A549 (cell line): ENCODE measurements around the gene CASP4. TPM values are rescaled to one million over a fixed set of nuclear protein-coding genes. Genes with fewer than 3 reads are reported as not detected.

Experiments
- ATAC-seq, 2 experiments: fragments of 200-7000 bp in 1 of 2; fragments of >200 bp in 1 of 2; cut with Nextera tagmentation in 1 of 2; cut with Tn5 transposase in 1 of 2; 3 replicates each; pipeline versions ENCODE4 v1.8.0 to v1.9.1; 2018 to 2020; ENCODE audit warnings: mild to moderate bottlenecking in 1 of 2, moderate library complexity in 1 of 2
- CTCF ChIA-PET: fragments of 300-600 bp; sonication (Branson Sonifier 250); formaldehyde crosslinking; extraction: SDS; loops from one replicate; lab custom pipeline; 2021; ENCODE audit warnings: antibody characterized with exemption, inconsistent platforms; lab: Yijun Ruan, JAX
- POLR2A ChIA-PET: fragments of 350-600 bp; formaldehyde crosslinking; extraction: SDS; loops from one replicate; lab custom pipeline; 2021; ENCODE audit warnings: antibody characterized with exemption, inconsistent platforms; lab: Yijun Ruan, JAX
- DNase-seq, 2 experiments: peaks; one replicate each; pipeline versions ENCODE4 v3.0.0 to v3.0.0-alpha.2; 2011 to 2016; ENCODE audit warnings: low read depth in 1 of 2, low spot score in 1 of 2
- FAIRE-seq: peaks from 2 replicates; lab custom pipeline; 2011; peaks lifted over from hg19 to GRCh38; lab: Jason Lieb, UNC
- H3K27ac ChIP-seq, 2 experiments: fragments of >200 bp; sonication (Bioruptor Twin); formaldehyde crosslinking; 3 replicates each; pipeline ENCODE4 v1.5.1; 2016 to 2017
- H3K4me1 ChIP-seq: fragments of >200 bp; sonication (Bioruptor Twin); formaldehyde crosslinking; 3 replicates; pipeline ENCODE4 v1.6.1; 2016
- H3K4me2 ChIP-seq: fragments of >200 bp; sonication (Bioruptor Twin); formaldehyde crosslinking; 3 replicates; pipeline ENCODE4 v1.6.1; 2016
- H3K4me3 ChIP-seq: fragments of >200 bp; sonication (Bioruptor Twin); formaldehyde crosslinking; 3 replicates; pipeline ENCODE4 v1.5.1; 2016
- H3K9me3 ChIP-seq: fragments of >200 bp; sonication (Bioruptor Twin); formaldehyde crosslinking; 3 replicates; pipeline ENCODE4 v1.6.1; 2016
- CBX2 ChIP-seq: fragments of 200-600 bp; sonication (generic); IDR thresholded peaks from 2 replicates; pipeline ENCODE4 v1.6.1; 2016; ENCODE audit warnings: low read depth, mild to moderate bottlenecking, borderline replicate concordance
- CEBPB ChIP-seq, 2 experiments: fragments of >200 bp in 1 of 2; sonication (Bioruptor Twin) in 1 of 2; formaldehyde crosslinking in 1 of 2; IDR thresholded peaks; 2 replicates each; pipeline ENCODE4 v1.6.1; 2012 to 2016
- EHF ChIP-seq: fragments of 250-450 bp; sonication (Bioruptor Pico); IDR thresholded peaks from 2 replicates; pipeline ENCODE4 v1.5.0; 2020; ENCODE audit warnings: mild to moderate bottlenecking
- EP300 ChIP-seq, 2 experiments: fragments of >200 bp; sonication (Bioruptor Twin); formaldehyde crosslinking; IDR thresholded peaks; 2 replicates in 1 of 2; 3 replicates in 1 of 2; pipeline ENCODE4 v1.6.1; 2016 to 2017
- FOSB ChIP-seq: fragments of 250-450 bp; sonication (Bioruptor Pico); IDR thresholded peaks from 2 replicates; pipeline ENCODE4 v1.5.0; 2020; ENCODE audit warnings: mild to moderate bottlenecking, moderate library complexity
- GATA3 ChIP-seq: IDR thresholded peaks from 2 replicates; pipeline ENCODE4 v1.6.1; 2012; ENCODE audit warnings: borderline replicate concordance
- HMGXB4 ChIP-seq: fragments of 250-450 bp; sonication (Bioruptor Pico); IDR thresholded peaks from 2 replicates; pipeline ENCODE4 v1.5.0; 2021; ENCODE audit warnings: mild to moderate bottlenecking, moderate library complexity, borderline replicate concordance
- HOXA7 ChIP-seq: fragments of 250-450 bp; sonication (Bioruptor Pico); IDR thresholded peaks from 2 replicates; pipeline ENCODE4 v1.5.0; 2020; ENCODE audit warnings: mild to moderate bottlenecking, moderate library complexity
- JUN ChIP-seq, 2 experiments: fragments of >200 bp; sonication (Bioruptor Twin); formaldehyde crosslinking; IDR thresholded peaks; 2 replicates in 1 of 2; 3 replicates in 1 of 2; pipeline ENCODE4 v1.6.1; 2016 to 2017
- JUNB ChIP-seq: fragments of >200 bp; sonication (Bioruptor Twin); formaldehyde crosslinking; IDR thresholded peaks from 2 replicates; pipeline ENCODE4 v1.6.1; 2016
- MAX ChIP-seq: IDR thresholded peaks from 2 replicates; pipeline ENCODE4 v1.6.1; 2012
- NPAS2 ChIP-seq: fragments of 250-450 bp; sonication (Bioruptor Pico); IDR thresholded peaks from 2 replicates; pipeline ENCODE4 v1.8.0; 2022; ENCODE audit warnings: mild to moderate bottlenecking, moderate library complexity, borderline replicate concordance
- NR3C1 ChIP-seq: fragments of >200 bp; sonication (Bioruptor Twin); formaldehyde crosslinking; IDR thresholded peaks from 3 replicates; pipeline ENCODE4 v1.6.1; 2017
- PHF8 ChIP-seq: fragments of 200-600 bp; sonication (generic); IDR thresholded peaks from 2 replicates; pipeline ENCODE4 v1.6.1; 2016; ENCODE audit warnings: low read depth, mild to moderate bottlenecking, antibody characterized with exemption, moderate library complexity, borderline replicate concordance
- POLR2A ChIP-seq: IDR thresholded peaks from 2 replicates; pipeline ENCODE4 v1.6.1; 2012; ENCODE audit warnings: mild to moderate bottlenecking, low read length
- POLR2AphosphoS2 ChIP-seq: conservative IDR thresholded peaks from 2 replicates; pipeline ENCODE4 v1.6.1; 2012; ENCODE audit warnings: low read length, improper control_type of control experiment, inconsistent platforms
- RARB ChIP-seq: fragments of 250-450 bp; sonication (Bioruptor Pico); IDR thresholded peaks from 2 replicates; pipeline ENCODE4 v1.8.0; 2021; ENCODE audit warnings: mild to moderate bottlenecking, moderate library complexity
- RCOR1 ChIP-seq: fragments of 150-350 bp; IDR thresholded peaks from 2 replicates; pipeline ENCODE4 v1.6.1; 2014; ENCODE audit warnings: antibody characterized with exemption, low read length, low read depth
- RFX5 ChIP-seq: fragments of 450-650 bp; IDR thresholded peaks from 2 replicates; pipeline ENCODE4 v1.7.1; 2014; ENCODE audit warnings: antibody characterized with exemption, mild to moderate bottlenecking, moderate library complexity
- RNF2 ChIP-seq: fragments of 200-600 bp; sonication (generic); IDR thresholded peaks from 2 replicates; pipeline ENCODE4 v1.6.1; 2016; ENCODE audit warnings: low read depth, mild to moderate bottlenecking, antibody characterized with exemption, moderate library complexity, borderline replicate concordance
- SREBF2 ChIP-seq: fragments of 450-650 bp; IDR thresholded peaks from 2 replicates; pipeline ENCODE4 v1.6.1; 2014; ENCODE audit warnings: mild to moderate bottlenecking, moderate library complexity
- TFCP2L1 ChIP-seq: fragments of 250-450 bp; sonication (Bioruptor Pico); IDR thresholded peaks from 2 replicates; pipeline ENCODE4 v1.5.0; 2021; ENCODE audit warnings: mild to moderate bottlenecking
- USF2 ChIP-seq: fragments of 450-650 bp; IDR thresholded peaks from 2 replicates; pipeline ENCODE4 v1.6.1; 2014; ENCODE audit warnings: antibody characterized with exemption
- ZFP36 ChIP-seq: fragments of 450-650 bp; IDR thresholded peaks from 2 replicates; pipeline ENCODE4 v1.6.1; 2014; ENCODE audit warnings: borderline replicate concordance; ENCODE audit not compliant: partially characterized antibody
- ZNF302 ChIP-seq: fragments of 250-450 bp; sonication (Bioruptor Pico); IDR thresholded peaks from 2 replicates; pipeline ENCODE4 v1.9.0; 2021; ENCODE audit warnings: inconsistent platforms, mild to moderate bottlenecking, moderate library complexity
- ZSCAN20 ChIP-seq: fragments of 250-450 bp; sonication (Bioruptor Pico); IDR thresholded peaks from 2 replicates; pipeline ENCODE4 v1.8.0; 2022; ENCODE audit warnings: mild to moderate bottlenecking, moderate library complexity
- whole genome bisulfite sequencing: methylation state at CpG from one replicate; pipeline ENCODE4 v1.1.6; 2017; ENCODE audit errors: missing lambda C conversion rate; 5-methylcytosine and 5-hydroxymethylcytosine counted together
- polyA plus RNA-seq, 4 experiments: library from polyadenylated mRNA; depleted of rRNA in 3 of 4; stranded (reverse); fragments of >200 nt; fragmentation: RNase III in 1 of 4; extraction: RNeasy Plus Mini Kit Qiagen cat#74134 plus additional on column Dnase treatment in 1 of 4; gene quantifications; 2 replicates in 3 of 4; 3 replicates in 1 of 4; pipeline ENCODE4 v1.2.3, GENCODE V29; 2011 to 2017
- TF ChIP-seq, protein P1 (sequence below): IDR thresholded peaks from 2 replicates; pipeline ENCODE4 v1.6.1; 2012
- TF ChIP-seq, protein P2 (sequence below): fragments of 150-350 bp; IDR thresholded peaks from 2 replicates; pipeline ENCODE4 v1.6.1; 2014; ENCODE audit warnings: low read depth, mild to moderate bottlenecking, low read length

Gene CASP4
- polyA plus RNA-seq, 2 of the 4 experiments (the other 2 are of a cell fraction): 5.5 to 9.7 TPM

- H3K4me1 ChIP-seq: no peaks in the 10 kb centered on the region
- no peak for ATAC-seq
- FAIRE-seq: no peak
- H3K4me3 ChIP-seq: no peak overlapping the region
- TF ChIP-seq EHF (no peak), RFX5 (no peak), ZFP36 (no peak), JUNB (no peak), POLR2A (no peak), CBX2 (no peak), FOSB (CRISPR knock-in tag) (no peak), NR3C1 (no peak), ZNF302 (CRISPR knock-in tag) (no peak), POLR2AphosphoS2 (no peak), SREBF2 (no peak), MAX (no peak), TFCP2L1 (CRISPR knock-in tag) (no peak)
- TF ChIP-seq, protein P1, sequence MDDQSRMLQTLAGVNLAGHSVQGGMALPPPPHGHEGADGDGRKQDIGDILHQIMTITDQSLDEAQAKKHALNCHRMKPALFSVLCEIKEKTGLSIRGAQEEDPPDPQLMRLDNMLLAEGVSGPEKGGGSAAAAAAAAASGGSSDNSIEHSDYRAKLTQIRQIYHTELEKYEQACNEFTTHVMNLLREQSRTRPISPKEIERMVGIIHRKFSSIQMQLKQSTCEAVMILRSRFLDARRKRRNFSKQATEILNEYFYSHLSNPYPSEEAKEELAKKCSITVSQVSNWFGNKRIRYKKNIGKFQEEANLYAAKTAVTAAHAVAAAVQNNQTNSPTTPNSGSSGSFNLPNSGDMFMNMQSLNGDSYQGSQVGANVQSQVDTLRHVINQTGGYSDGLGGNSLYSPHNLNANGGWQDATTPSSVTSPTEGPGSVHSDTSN: no peak
- 35% methylated on average over 4 of the region's 4 CpGs for WGBS
- H3K27ac ChIP-seq: no peak overlapping the region
- no peak overlapping the region for H3K4me2 ChIP-seq
- peak in 1 of 2 experiments; percentile 2 for DNase-seq
- ChIA-PET CTCF (no interaction called here), POLR2A (no interaction called here)
- no peaks in the 10 kb centered on the region for H3K9me3 ChIP-seq
Observed at GRCh38 chr11:104905271-104905670, 63.1 kb downstream of the CASP4 start.

DNA sequence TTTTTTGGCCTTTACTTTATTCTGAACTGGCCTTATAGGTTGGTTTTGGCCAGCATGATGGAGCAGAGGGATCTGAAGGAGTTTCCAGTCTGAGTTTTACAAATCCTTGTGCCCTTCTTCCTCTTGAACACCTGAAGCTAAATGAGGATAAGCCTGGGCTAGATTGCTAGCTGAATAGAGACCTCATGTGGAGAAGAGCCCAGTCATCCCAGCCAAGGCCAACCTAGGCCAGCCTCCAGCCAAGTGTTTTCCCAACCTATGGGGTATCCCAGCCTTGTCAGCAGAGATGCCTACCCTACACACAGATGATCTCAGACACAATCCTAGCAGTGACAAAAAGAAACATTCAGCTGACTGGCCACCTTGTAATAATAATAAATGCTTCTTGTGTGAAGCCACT lies 69.1 kb downstream of the CASP4 start:
- no peaks in the 10 kb centered on the region for H3K4me1 ChIP-seq
- FAIRE-seq: no peak

GRCh38 chr11:104898685-104899013 lies 69.7 kb downstream of the CASP4 start:
- H3K9me3 ChIP-seq: no peaks in the 10 kb centered on the region
- no peaks in the 10 kb centered on the region for H3K4me1 ChIP-seq
- H3K27ac ChIP-seq: no peak overlapping the region
- H3K4me2 ChIP-seq: no peak overlapping the region
- ATAC-seq: no peak
- no peak overlapping the region for H3K4me3 ChIP-seq
- no peak for DNase-seq
- 54% methylated on average over 1 of the region's 1 CpG for WGBS
- POLR2A ChIA-PET: no interaction called here
- CTCF ChIA-PET: no interaction called here
- FAIRE-seq: no peak
- TF ChIP-seq USF2 (no peak), GATA3 (no peak), ZNF302 (CRISPR knock-in tag) (no peak), RARB (CRISPR knock-in tag) (no peak), RCOR1 (no peak), PHF8 (no peak), RNF2 (no peak), NPAS2 (CRISPR knock-in tag) (no peak), CEBPB (IDR thresholded peaks at IDR 0.05) (no peak), ZSCAN20 (CRISPR knock-in tag) (no peak), JUN (IDR thresholded peaks at IDR 0.05) (no peak), EP300 (IDR thresholded peaks at IDR 0.05) (no peak)
- TF ChIP-seq, protein P1: no peak
- TF ChIP-seq, protein P2, sequence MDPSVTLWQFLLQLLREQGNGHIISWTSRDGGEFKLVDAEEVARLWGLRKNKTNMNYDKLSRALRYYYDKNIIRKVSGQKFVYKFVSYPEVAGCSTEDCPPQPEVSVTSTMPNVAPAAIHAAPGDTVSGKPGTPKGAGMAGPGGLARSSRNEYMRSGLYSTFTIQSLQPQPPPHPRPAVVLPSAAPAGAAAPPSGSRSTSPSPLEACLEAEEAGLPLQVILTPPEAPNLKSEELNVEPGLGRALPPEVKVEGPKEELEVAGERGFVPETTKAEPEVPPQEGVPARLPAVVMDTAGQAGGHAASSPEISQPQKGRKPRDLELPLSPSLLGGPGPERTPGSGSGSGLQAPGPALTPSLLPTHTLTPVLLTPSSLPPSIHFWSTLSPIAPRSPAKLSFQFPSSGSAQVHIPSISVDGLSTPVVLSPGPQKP: no peak

More for the DNA sequence above, 69.1 kb downstream of the CASP4 start:
- no peak overlapping the region for H3K4me2 ChIP-seq
- no peak for ATAC-seq
- H3K4me3 ChIP-seq: no peak overlapping the region
- DNase-seq: no peak
- CTCF ChIA-PET: no interaction called here
- POLR2A ChIA-PET: no interaction called here
- no peak overlapping the region for H3K27ac ChIP-seq
- H3K9me3 ChIP-seq: no peaks in the 10 kb centered on the region
- TF ChIP-seq HMGXB4 (CRISPR knock-in tag) (no peak), JUN (IDR thresholded peaks at IDR 0.05) (no peak), CBX2 (no peak), HOXA7 (CRISPR knock-in tag) (no peak), ZFP36 (no peak)
